Stimulated activated CD8-positive, alpha-beta memory T cell treated with anti-CD3 and anti-CD28 coated beads, Interleukin-4, amount 100 ng/mL, for 24 hours (primary cell): ENCODE measurements around the gene ERICH2.

Experiments used
- DNase-seq: peaks from one replicate; pipeline ENCODE4 v3.0.0-alpha.2; 2020; ENCODE audit warnings: low read depth

ERICH2 gene

DNA sequence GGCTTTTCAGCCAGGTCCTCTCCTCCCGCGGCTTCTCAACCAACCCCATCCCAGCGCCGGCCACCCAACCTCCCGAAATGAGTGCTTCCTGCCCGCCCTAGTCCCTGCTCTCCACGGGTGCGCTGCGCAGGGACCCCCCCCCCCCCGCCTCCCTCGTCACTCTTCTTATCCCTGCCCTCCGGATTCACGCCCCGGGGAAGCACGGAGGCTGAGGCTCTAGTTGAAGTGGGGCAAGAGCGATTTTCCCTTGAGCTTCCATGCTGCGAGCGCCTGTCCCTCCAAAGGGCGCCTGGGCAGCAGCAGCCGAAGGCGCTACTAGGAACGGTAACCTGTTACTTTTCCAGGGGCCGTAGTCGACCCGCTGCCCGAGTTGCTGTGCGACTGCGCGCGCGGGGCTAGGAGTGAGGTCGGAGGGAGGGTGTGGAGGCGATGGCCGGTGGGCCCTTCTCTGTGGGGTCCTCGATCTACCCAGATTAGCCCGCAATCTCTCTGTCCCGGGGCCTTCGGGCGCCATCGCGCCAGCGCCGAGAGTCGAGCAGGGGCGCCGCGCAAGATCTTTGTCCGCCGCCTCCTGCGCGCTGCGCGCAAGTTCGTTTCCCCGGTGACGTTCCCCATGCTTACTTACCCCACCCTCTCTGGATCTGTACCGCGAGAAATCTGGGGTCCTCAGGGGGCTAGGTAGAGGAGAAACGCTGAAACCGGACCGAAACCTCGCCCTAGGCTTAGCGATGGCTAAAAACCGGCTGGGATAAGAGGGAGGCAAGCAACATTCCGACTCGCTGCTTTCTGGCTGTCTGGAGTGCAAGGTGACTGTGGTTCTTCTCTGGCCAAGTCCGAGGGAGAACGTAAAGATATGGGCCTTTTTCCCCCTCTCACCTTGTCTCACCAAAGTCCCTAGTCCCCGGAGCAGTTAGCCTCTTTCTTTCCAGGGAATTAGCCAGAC is 47.2 kb downstream of the ERICH2 start:
- no peak for DNase-seq

- DNase-seq, result no peak
These were observed 48.0 kb downstream of the ERICH2 start for GRCh38 chr2:170818036-170818751.

GRCh38 chr2:170818752-170819470 is 48.7 kb downstream of the ERICH2 start:
- no peak for DNase-seq

- DNase-seq, result no peak
These were observed 49.8 kb downstream of the ERICH2 start for GRCh38 chr2:170819680-170820664.

DNA sequence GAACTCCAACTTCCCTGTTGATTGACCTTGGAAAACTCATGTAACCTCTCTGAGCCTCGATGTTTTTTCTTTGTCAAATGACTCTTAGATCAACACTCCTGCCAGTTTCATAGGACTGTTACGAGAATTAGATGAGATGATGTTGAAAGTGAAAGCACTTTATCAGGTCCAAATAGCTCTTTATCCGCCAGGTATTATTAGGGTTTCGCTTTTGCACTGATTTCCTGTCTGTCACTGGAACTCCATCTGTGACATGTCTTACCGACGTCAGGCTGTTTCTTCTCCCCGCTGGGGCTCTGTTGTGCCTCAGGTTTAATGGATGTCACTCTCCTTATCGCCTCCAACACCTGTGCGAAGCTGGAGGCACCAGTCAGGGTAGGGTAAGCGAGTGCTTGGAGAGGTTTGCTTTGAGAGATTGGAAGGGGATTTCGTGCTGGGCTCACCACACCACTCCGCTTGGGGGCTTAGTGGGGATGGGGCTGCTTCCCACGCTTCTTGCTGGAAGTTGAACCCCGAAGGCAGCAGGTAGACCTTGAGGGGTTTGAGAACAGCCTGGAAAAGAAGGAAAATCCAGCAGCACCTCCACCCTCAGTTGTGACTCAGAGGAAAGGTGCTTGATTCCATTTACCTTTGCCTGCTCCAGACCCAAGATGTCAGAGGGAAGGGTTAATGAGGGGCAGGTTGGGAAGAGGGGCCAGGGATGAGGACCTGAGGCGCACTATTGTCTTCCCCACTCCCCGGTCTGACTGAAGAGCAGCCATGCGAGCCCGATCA is 50.8 kb downstream of the ERICH2 start:
- no peak for DNase-seq

DNA sequence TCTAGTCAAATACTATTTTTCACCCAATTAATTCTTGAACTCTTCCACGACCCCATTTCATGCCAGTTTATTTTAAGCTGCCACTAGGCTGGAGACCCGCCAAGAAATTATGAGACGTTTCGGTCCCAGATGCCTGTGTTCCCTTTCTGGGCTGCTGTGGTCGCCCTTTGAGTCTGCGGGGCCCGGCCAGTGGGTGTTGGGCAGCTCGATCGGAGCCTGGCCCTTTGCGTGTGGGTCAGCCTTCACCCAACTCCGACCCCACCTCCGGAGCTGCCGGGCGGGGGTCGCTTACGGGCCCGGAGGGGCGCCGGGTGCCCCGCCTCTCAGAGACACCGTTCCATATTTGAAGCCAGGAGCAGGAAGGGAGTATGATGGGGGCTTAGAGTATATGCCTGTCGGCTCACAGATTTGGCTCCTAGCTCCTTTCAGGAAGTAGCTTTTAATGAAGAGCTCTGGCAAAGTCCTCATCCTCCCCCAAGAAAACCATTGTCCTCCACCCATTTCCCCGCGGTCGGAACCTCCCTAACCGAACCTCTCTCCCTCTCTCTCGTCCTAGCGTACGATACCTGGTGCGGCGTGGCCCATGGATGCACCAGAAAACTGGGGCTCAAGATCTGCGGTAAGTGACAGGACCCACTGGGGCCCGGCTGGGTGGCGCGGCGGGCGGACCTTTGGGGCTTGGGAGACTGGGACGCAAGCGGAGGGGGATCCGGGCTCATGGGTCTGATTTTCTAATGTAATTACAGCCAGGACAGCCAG is 51.5 kb downstream of the ERICH2 start:
- no peak for DNase-seq

DNA sequence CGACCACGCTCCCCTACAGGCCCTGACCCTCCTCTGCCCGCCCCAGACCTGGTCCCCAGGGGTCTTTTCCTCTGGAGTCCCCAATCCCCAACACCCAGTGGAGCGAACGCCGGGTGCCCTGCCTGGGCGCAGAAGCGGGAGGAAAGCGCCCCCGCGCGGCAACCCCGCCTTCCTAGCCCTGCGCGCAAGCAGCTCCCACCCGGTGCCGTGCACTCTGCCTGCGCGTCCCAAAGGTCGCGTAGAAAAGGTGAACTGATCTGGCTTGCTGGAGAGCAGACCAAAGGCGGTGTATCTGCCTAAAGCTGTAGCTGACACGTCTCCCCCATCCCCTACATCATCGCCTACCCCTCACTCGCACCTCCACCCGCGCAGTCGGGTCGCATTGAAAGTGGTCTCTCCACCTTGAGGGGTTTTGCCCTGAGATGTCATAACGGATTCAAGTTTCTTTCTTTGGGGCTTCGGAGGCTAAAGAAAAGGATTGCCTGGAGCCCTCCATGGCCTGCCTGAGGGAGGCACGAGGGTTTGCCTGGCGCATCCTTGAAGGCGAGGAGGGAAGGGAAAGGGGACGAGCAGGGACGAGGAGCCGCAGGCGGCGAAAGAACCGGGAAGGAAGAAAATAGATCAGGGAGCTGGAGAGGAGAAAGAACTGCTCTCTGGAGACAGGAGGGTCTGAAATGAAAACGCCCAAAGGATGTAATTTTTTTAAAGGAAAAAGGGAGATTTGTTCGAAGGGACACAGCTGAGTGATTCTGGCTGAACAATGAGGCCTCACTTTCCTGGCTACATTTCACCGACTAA is 52.3 kb downstream of the ERICH2 start:
- DNase-seq, result no peak

GRCh38 chr2:170823088-170823897 is 53.1 kb downstream of the ERICH2 start:
- DNase-seq, result no peak

GRCh38 chr2:170823898-170824215 is 53.7 kb downstream of the ERICH2 start:
- no peak for DNase-seq

DNA sequence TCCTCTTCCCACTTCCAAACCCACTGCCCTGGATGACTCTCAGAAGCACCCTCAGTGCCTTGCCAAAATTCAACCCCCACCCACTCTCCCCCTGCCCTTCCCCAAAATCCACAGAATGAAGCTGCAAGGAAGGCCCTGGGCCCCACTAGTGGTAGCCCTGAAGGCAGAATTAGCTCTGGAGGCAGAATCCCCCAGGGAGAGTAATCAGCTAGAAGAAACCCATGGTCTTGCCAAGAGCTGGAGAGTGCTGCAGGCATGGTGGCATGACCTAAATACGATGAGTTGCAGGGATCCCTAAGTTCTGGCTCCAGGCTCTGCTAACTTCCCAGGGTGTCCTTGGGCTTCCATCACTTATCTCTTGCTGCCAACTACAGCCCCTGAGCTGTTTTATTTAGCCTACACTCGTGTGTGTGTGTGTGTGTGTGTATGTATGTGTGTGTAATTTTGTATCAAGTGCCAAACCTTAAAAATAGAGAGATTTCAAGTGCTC is 54.4 kb downstream of the ERICH2 start:
- no peak for DNase-seq

GRCh38 chr2:170827841-170828532 is 57.8 kb downstream of the ERICH2 start:
- no peak for DNase-seq

- DNase-seq, result no peak
These were observed 58.3 kb downstream of the ERICH2 start for GRCh38 chr2:170828533-170828916.

DNA sequence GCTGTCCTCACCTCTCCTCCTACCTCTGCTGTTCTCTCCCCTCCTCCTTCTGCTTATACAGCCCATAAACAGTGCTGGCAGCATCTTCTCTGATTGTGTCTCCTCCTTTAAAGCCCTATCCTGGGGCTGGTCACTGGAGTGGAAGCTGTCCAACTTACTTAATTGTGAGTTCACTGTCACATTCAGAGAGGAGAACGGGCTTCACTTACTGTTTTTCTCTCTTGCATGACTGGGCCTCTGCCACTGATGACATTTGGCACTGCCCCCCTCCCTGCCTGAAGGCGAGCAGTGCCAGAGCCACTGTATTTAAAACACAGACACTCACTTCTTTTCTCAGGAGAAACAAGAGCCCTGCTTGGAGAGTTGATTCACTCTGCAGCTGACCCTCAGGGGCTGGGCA is 58.9 kb downstream of the ERICH2 start:
- no peak for DNase-seq

- DNase-seq, result no peak
These were observed 60.0 kb downstream of the ERICH2 start for GRCh38 chr2:170830166-170830565.

GRCh38 chr2:170831115-170831514 is 60.9 kb downstream of the ERICH2 start:
- no peak for DNase-seq

- DNase-seq, result no peak
These were observed 65.8 kb downstream of the ERICH2 start for GRCh38 chr2:170836027-170836426.

DNA sequence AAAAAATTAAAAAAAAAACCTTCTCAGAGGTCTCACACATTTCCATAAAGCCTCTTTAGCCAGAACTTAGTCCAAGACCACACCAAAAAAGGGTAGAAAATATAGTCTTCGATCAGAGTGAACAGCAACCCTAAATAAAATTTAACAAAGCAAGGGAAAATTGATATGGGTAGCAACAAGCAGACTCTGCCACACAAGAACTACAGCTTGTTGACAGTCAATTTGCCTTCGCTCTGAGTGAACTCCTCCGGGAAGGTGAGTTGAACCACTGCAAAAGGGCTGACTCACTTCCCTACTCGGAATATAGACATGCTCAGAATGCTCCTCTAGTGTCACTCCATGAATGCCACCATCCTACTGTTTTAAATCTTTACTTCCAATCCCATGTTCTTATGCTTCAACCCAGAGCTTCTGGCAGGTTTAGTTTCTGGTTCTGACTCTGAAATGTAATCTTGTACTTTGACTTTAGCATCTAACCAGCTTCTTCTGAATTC is 70.6 kb downstream of the ERICH2 start:
- DNase-seq, result no peak
